ENCODE measurements around the gene ARHGAP26. TPM values are rescaled to one million over a fixed set of nuclear protein-coding genes. Genes with fewer than 3 reads are reported as not detected.

The ARHGAP26 gene
- total RNA-seq, 4 donors from 2014 or later = 28.2 to 52.3 (median 37.9) TPM

DNA sequence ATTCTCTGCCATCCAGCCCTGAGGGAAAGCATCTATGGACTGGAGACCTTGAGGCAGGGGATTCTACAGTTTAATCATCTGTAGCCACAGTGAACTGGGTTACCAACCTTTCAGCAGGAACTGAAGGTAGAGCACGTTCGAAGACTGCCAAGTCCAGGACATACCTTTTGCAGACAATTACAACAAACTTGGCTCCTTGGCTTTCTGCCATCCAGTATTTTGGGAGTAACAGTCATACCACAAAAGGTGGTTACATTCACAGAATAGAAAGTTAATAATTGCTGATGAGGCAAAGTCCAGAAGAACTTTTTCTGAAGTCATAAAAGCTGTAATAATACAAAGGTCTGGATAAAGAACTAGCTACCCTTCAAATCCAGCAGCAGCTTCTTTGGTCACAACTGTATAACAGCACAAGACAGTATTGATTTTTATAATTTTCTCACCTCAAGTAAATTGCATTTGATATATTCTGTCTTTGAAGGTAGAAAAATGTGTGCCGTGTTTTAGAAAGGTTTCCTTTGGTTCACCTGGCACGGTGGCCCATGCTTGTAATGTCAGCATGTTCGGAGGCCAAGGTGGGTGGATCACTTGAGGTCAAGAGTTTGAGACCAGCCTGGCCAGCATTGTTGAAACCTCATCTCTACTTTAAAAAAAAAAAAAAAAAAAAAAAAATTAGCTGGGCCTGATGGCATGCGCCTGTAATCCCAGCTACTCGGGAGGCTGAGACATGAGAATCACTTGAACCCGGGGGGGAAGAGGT is 396.7 kb downstream of the ARHGAP26 start:
- Histone ChIP-seq H3K4me1 (peaks cover 0 to 5% of the 10 kb centered on the region in 2 donors), H3K36me3 (no peaks in the 10 kb centered on the region), H3K27ac (no peak overlapping the region), H3K4me3 (replicated peaks in 1 of 3) (no peak overlapping the region), H3K27me3 (no peaks in the 10 kb centered on the region), H3K9me3 (no peaks in the 10 kb centered on the region)
- no peak for DNase-seq
- intact Hi-C loops (cut with DNase I) = no loop called here
- TF ChIP-seq CTCF (IDR thresholded peaks at IDR 0.05) (no peak), POLR2A (IDR thresholded peaks at IDR 0.05) (no peak)
- 85 to 92% methylated on average over 8 of the region's 8 CpGs for WGBS, 2 donors

- DNase-seq = no peak
- Histone ChIP-seq H3K36me3 (no peaks in the 10 kb centered on the region), H3K9me3 (no peaks in the 10 kb centered on the region), H3K27me3 (no peaks in the 10 kb centered on the region), H3K4me3 (replicated peaks in 1 of 3) (no peak overlapping the region), H3K27ac (no peak overlapping the region), H3K4me1 (peaks cover 0 to 5% of the 10 kb centered on the region in 2 donors)
- intact Hi-C loops (cut with DNase I) = no loop called here
- 88 to 91% methylated on average over 2 of the region's 2 CpGs for WGBS, 2 donors
- TF ChIP-seq CTCF (IDR thresholded peaks at IDR 0.05) (no peak), POLR2A (IDR thresholded peaks at IDR 0.05) (no peak)
Measured at GRCh38 chr5:143168171-143168741, 398.1 kb downstream of the ARHGAP26 start.

DNA sequence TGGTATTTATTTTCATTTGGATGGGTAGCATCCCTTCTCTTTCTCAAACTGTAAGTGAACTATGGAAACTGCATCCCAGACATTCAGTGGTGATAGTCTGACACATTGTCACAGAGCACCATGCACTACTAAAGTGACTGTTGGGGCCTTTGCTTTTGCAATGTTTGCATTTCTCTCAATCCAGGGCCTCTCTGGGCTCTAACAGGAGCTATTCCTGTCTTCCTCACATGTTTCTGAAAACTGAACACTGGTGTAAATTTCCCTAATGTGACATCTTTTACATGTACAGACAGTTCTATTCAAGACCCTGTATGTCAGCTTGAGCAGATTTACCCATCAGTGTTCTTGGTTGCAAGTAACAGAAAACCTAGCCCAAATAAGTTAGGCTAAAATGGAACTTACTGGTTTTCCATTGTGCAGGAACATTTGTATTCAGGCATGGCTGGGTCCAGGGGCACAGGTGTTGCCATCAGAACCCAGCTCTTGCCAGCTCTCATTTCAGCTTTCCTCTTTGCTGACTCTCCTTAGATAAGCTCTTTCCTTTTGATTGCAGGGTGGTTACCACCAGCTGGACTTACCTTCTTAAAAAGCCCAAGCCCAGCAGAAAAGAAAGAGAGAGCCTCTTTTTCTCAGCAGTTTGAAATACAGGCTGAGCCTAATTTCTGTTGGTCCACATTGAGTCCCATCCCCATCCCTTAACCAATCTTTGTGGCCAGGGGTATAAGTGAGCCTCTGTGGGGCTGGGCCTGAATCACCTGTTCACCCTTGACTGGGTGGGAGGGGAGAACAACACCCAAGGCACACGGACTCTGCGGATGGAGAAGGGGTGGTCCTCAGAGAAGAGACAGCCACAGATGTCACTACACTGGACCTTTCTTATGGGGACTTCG is 399.0 kb downstream of the ARHGAP26 start:
- Histone ChIP-seq H3K36me3 (no peaks in the 10 kb centered on the region), H3K4me1 (peaks cover 0 to 5% of the 10 kb centered on the region in 2 donors), H3K27me3 (no peaks in the 10 kb centered on the region), H3K4me3 (replicated peaks in 1 of 3) (no peak overlapping the region), H3K27ac (no peak overlapping the region), H3K9me3 (no peaks in the 10 kb centered on the region)
- WGBS, 2 donors = 95 to 97% methylated on average over 3 of the region's 3 CpGs
- DNase-seq = no peak
- TF ChIP-seq POLR2A (IDR thresholded peaks at IDR 0.05) (no peak), CTCF (IDR thresholded peaks at IDR 0.05) (no peak)
- intact Hi-C loops (cut with DNase I) = no loop called here

DNA sequence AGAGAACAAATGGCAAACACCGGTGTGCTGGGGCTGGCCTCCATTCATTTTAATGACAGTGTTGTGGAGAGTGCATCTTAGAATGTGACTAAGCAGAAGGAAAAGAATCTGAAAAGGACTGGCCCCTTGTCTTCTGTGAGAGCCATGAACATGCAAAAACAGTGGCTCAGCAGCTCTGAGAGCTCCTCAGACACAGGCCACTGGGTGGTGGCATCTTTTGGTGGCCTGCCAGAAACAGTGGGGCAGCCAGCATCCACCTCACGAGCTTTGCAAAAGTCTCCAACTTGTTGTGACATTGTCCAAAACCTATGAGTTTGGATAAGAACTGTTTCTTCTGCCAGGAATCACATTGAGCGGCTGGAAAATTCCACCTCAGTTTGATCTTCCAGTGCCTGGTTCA is 399.9 kb downstream of the ARHGAP26 start:
- Histone ChIP-seq H3K9me3 (no peaks in the 10 kb centered on the region), H3K27me3 (no peaks in the 10 kb centered on the region), H3K27ac (no peak overlapping the region), H3K4me1 (peaks cover 0 to 5% of the 10 kb centered on the region in 2 donors), H3K36me3 (no peaks in the 10 kb centered on the region), H3K4me3 (replicated peaks in 1 of 3) (no peak overlapping the region)
- TF ChIP-seq POLR2A (IDR thresholded peaks at IDR 0.05) = no peak
- TF ChIP-seq CTCF (IDR thresholded peaks at IDR 0.05) = no peak
- DNase-seq = peak; percentile 28 to 68
- intact Hi-C loops (cut with DNase I) = no loop called here
- 53 to 76% methylated on average over 3 of the region's 3 CpGs for WGBS, 2 donors
